Fibroblast of skin of right biceps (primary cell): Measurements from ENCODE around the gene CAST.
A peak's percentile ranks its signal among the peaks of the same experiment; 100 is the strongest.

Experiments
- DNase-seq: peaks from one replicate; pipeline ENCODE4 v3.0.0-alpha.2; 2013

Gene CAST

GRCh38 chr5:96675882-96676281 is 13.7 kb downstream of the CAST start:
- DNase-seq, result no peak

GRCh38 chr5:96677496-96677895 is 15.3 kb downstream of the CAST start:
- no peak for DNase-seq

- no peak for DNase-seq
These were observed 17.1 kb downstream of the CAST start for GRCh38 chr5:96679293-96679692.

- DNase-seq, result no peak
These were observed 18.7 kb downstream of the CAST start for GRCh38 chr5:96680759-96681470.

GRCh38 chr5:96683392-96683791 is 21.2 kb downstream of the CAST start:
- DNase-seq, result peak; percentile 7

- DNase-seq, result no peak
These were observed 21.6 kb downstream of the CAST start for GRCh38 chr5:96683810-96684209.

GRCh38 chr5:96687080-96687479 is 24.9 kb downstream of the CAST start:
- no peak for DNase-seq

- DNase-seq, result peak; percentile 60
These were observed 25.8 kb downstream of the CAST start for GRCh38 chr5:96687812-96688453.

GRCh38 chr5:96690861-96691260 is 28.7 kb downstream of the CAST start:
- DNase-seq, result no peak

GRCh38 chr5:96691503-96692303 is 29.5 kb downstream of the CAST start:
- DNase-seq, result peak; percentile 33

GRCh38 chr5:96692441-96692840 is 30.3 kb downstream of the CAST start:
- peak; percentile 44 for DNase-seq

GRCh38 chr5:96699186-96699820 is 37.1 kb downstream of the CAST start:
- peak; percentile 37 for DNase-seq

- DNase-seq, result peak; percentile 96
These were observed 40.6 kb downstream of the CAST start for GRCh38 chr5:96702503-96703383.

GRCh38 chr5:96703384-96703920 is 41.3 kb downstream of the CAST start:
- peak; percentile 11 for DNase-seq

GRCh38 chr5:96703995-96704394 is 41.8 kb downstream of the CAST start:
- DNase-seq, result no peak

- no peak for DNase-seq
These were observed 44.4 kb downstream of the CAST start for GRCh38 chr5:96706433-96707111.

- no peak for DNase-seq
These were observed 46.4 kb downstream of the CAST start for GRCh38 chr5:96708600-96708999.

- DNase-seq, result peak; percentile 79
These were observed 47.1 kb downstream of the CAST start for GRCh38 chr5:96709152-96709821.

- DNase-seq, result no peak
These were observed 50.0 kb downstream of the CAST start for GRCh38 chr5:96712100-96712746.

GRCh38 chr5:96714450-96714849 is 52.3 kb downstream of the CAST start:
- peak; percentile 32 for DNase-seq
